ENCODE data around the gene TAAR6. TPM values are rescaled to one million over a fixed set of nuclear protein-coding genes. Genes with fewer than 3 reads are reported as not detected.

TAAR6 gene
- total and polyA plus RNA-seq, 2 of the 8 experiments (the other 6 are each of a cell fraction or from before 2014, with no cell fraction given): 0.06 TPM; not detected in 1

- H3K27me3 ChIP-seq (replicated peaks in 1 of 4; ENCODE audit: control insufficient read depth in 3 of 4, extremely low read depth in 1 of 4, insufficient read depth in 3 of 4, low read length in 3 of 4): no peaks in the 10 kb centered on the region
- no peak for TF ChIP-seq SP1 (IDR thresholded peaks at IDR 0.05; ENCODE audit: low read depth, low read length)
- no peak for TF ChIP-seq RBBP5 (IDR thresholded peaks at IDR 0.05; ENCODE audit: borderline replicate concordance, low read depth, low read length)
- no peak for TF ChIP-seq CEBPB (IDR thresholded peaks at IDR 0.05; ENCODE audit: low read depth, low read length)
- no peak for TF ChIP-seq SP2 (IDR thresholded peaks at IDR 0.05; ENCODE audit: low read length)
- no peak for TF ChIP-seq ATF3 (IDR thresholded peaks at IDR 0.05; ENCODE audit: insufficient read depth, low read depth, low read length)
- no peak for TF ChIP-seq HDAC2 (IDR thresholded peaks at IDR 0.05; ENCODE audit: borderline replicate concordance in 1 of 2, low read depth in 2 of 2, low read length in 2 of 2)
- no peak for TF ChIP-seq CREB1 (IDR thresholded peaks at IDR 0.05)
- TF ChIP-seq KDM4A (IDR thresholded peaks at IDR 0.05; ENCODE audit: low read depth, low read length, severe bottlenecking): no peak
- TF ChIP-seq E2F6 (IDR thresholded peaks at IDR 0.05): no peak
- TF ChIP-seq MAFK (IDR thresholded peaks at IDR 0.05; ENCODE audit: low read depth, low read length): no peak
- no peak for TF ChIP-seq TBP (IDR thresholded peaks at IDR 0.05; ENCODE audit: low read depth, low read length)
These were observed 37.6 kb downstream of the TAAR6 start for GRCh38 chr6:132607544-132608233.

More at GRCh38 chr6:132607544-132608233, 37.6 kb downstream of the TAAR6 start:
- H2BK120ac ChIP-seq (replicated peaks; ENCODE audit: low read depth, low read length): no peak overlapping the region
- no peak overlapping the region for H4K5ac ChIP-seq (ENCODE audit: insufficient read length, low read depth, low read length)
- H3K4ac ChIP-seq (replicated peaks; ENCODE audit: insufficient read length, low read depth, low read length): no peak overlapping the region
- no peak overlapping the region for H3K4me2 ChIP-seq (ENCODE audit: insufficient read depth in 1 of 2, low read depth in 2 of 2, low read length in 2 of 2)
- H3K56ac ChIP-seq (replicated peaks; ENCODE audit: insufficient read length, low read depth, low read length): no peak overlapping the region
- no peak overlapping the region for H2AFZ ChIP-seq (ENCODE audit: low read length)
- H3K18ac ChIP-seq (ENCODE audit: extremely low read depth, low read length): no peak overlapping the region
- H3K9ac ChIP-seq (replicated peaks in 1 of 4; ENCODE audit: extremely low read depth in 1 of 4, low read depth in 3 of 4, low read length in 3 of 4): no peak overlapping the region
- WGBS, 2 experiments (ENCODE audit: extremely low coverage in 1 of 2, insufficient coverage in 1 of 2, insufficient read length in 1 of 2, insufficient replicate concordance in 2 of 2, low coverage in 1 of 2, low lambda C conversion rate in 2 of 2, missing lambda C conversion rate in 1 of 2): 96% methylated on average over 5 of the region's 5 CpGs; no CpG with 5 or more reads in 1 of the 2 experiments
- ChIA-PET CTCF (ENCODE audit: partially characterized antibody) (interaction anchor here (3.9 kb wide), 1 partner anchor 8 kb away, joined by 15 read pairs; no protein-coding TSS in a partner anchor), POLR2A (ENCODE audit: partially characterized antibody) (no interaction called here)
- H3K4me3 ChIP-seq (ENCODE audit: extremely low read depth in 1 of 4, insufficient read depth in 2 of 4, low read depth in 3 of 4, low read length in 4 of 4): no peak overlapping the region
- no peak overlapping the region for H2BK5ac ChIP-seq (ENCODE audit: low read depth, low read length)
- H3K23me2 ChIP-seq (ENCODE audit: low read depth, low read length): no peaks in the 10 kb centered on the region
- no peaks in the 10 kb centered on the region for H3K36me3 ChIP-seq (ENCODE audit: control insufficient read depth in 2 of 4, insufficient read depth in 4 of 4, low read length in 3 of 4)
- H4K8ac ChIP-seq (ENCODE audit: extremely low read depth, insufficient read depth, low read length): no peak overlapping the region
- H3K14ac ChIP-seq (ENCODE audit: insufficient read length): no peak overlapping the region
- H3K4me1 ChIP-seq (replicated peaks in 1 of 4; ENCODE audit: control insufficient read depth in 3 of 4, insufficient read depth in 4 of 4, low read length in 3 of 4): no peaks in the 10 kb centered on the region
- no peaks in the 10 kb centered on the region for H3K9me3 ChIP-seq (ENCODE audit: insufficient read depth in 2 of 2, low read depth in 1 of 2, low read length in 1 of 2)
- no peak overlapping the region for H2BK20ac ChIP-seq (ENCODE audit: low read length)
- FAIRE-seq: no peak
- H3K79me1 ChIP-seq (ENCODE audit: low read depth, low read length): no peaks in the 10 kb centered on the region
- no peak overlapping the region for H4K91ac ChIP-seq (replicated peaks; ENCODE audit: insufficient read length, low read length)
- no peak for DNase-seq (ENCODE audit: low read depth in 1 of 2, low spot score in 2 of 2)
- no peak overlapping the region for H2BK15ac ChIP-seq (ENCODE audit: low read length)
- H2BK12ac ChIP-seq (ENCODE audit: low read depth, low read length): no peak overlapping the region
- H3K23ac ChIP-seq (ENCODE audit: insufficient read length): no peak overlapping the region
- H3K27ac ChIP-seq (ENCODE audit: low read depth, low read length): no peak overlapping the region
- H2AK5ac ChIP-seq (ENCODE audit: low read depth, low read length): no peak overlapping the region
- H3K79me2 ChIP-seq (ENCODE audit: control insufficient read depth in 1 of 2, insufficient read depth in 2 of 2, low read length in 2 of 2): no peaks in the 10 kb centered on the region
- H4K20me1 ChIP-seq (replicated peaks in 1 of 2; ENCODE audit: control insufficient read depth in 1 of 2, insufficient read depth in 2 of 2, low read length in 2 of 2): no peaks in the 10 kb centered on the region
